Stomach (tissue), 9 donors: ENCODE data around the gene CUL9. TPM values are rescaled to one million over a fixed set of nuclear protein-coding genes. Genes with fewer than 3 reads are reported as not detected.

Experiments used
- DNase-seq, 2 donors: peaks; one replicate each; pipeline versions ENCODE4 v3.0.0 to v3.0.0-alpha.2; 2013 to 2019
- H3K27ac ChIP-seq, 5 donors: fragments of 200-600 bp in 4 of 5; sonication (generic) in 4 of 5; one replicate each; pipeline ENCODE4 v1.5.1; 2013 to 2019; ENCODE audit warnings: mild to moderate bottlenecking in 1 of 5, moderate library complexity in 1 of 5
- H3K27me3 ChIP-seq, 3 donors: fragments of 200-600 bp; sonication (generic); one replicate each; pipeline ENCODE4 v1.5.1; 2017 to 2019; ENCODE audit warnings: mixed run types in 1 of 3
- H3K36me3 ChIP-seq, 4 donors: fragments of 200-600 bp; sonication (generic); 1 replicate in 3 of 4; 2 replicates in 1 of 4; pipeline ENCODE4 v1.5.1; 2016 to 2019
- H3K4me1 ChIP-seq, 4 donors: fragments of 200-600 bp; sonication (generic); one replicate each; pipeline ENCODE4 v1.5.1; 2016 to 2019
- H3K4me3 ChIP-seq, 4 donors: fragments of 200-600 bp; sonication (generic) in 3 of 4; one replicate each; pipeline ENCODE4 v1.5.1; 2016 to 2019; ENCODE audit warnings: mild to moderate bottlenecking in 1 of 4
- H3K9me3 ChIP-seq, 4 donors: fragments of 200-600 bp; sonication (generic); one replicate each; pipeline ENCODE4 v1.5.1; 2016 to 2019
- CTCF ChIP-seq, 7 experiments: fragments of 450-650 bp in 4 of 7; fragments of 200-600 bp in 3 of 7; sonication (generic) in 3 of 7; IDR thresholded peaks; one replicate each; pipeline ENCODE4 v1.5.1; 2016 to 2019; ENCODE audit warnings: antibody characterized with exemption in 7 of 7, control low read depth in 2 of 7, mild to moderate bottlenecking in 1 of 7
- EP300 ChIP-seq: sonication (generic); formaldehyde crosslinking; IDR thresholded peaks from one replicate; pipeline ENCODE4 v1.6.1; 2017; ENCODE audit warnings: antibody characterized with exemption
- POLR2A ChIP-seq, 4 donors: fragments of 450-650 bp; IDR thresholded peaks; one replicate each; pipeline ENCODE4 v1.6.1; 2016; ENCODE audit warnings: antibody characterized with exemption in 4 of 4, control low read depth in 2 of 4, mild to moderate bottlenecking in 1 of 4, moderate library complexity in 1 of 4
- POLR2AphosphoS5 ChIP-seq, 3 donors: sonication (generic); formaldehyde crosslinking; IDR thresholded peaks; one replicate each; pipeline ENCODE4 v1.6.1; 2016; ENCODE audit warnings: antibody characterized with exemption in 3 of 3
- WGBS, 5 donors: extraction: QIAGEN DNeasy Blood & Tissue Kit in 3 of 5; methylation state at CpG; one replicate each; pipeline versions ENCODE4 v1.1.5 to v1.1.7; 2013 to 2018; 5-methylcytosine and 5-hydroxymethylcytosine counted together
- intact Hi-C: fragments of 100-400 bp; cut with DNase I; formaldehyde crosslinking; loops from one replicate; pipeline ENCODE4 v1.15.1; 2023; ENCODE audit warnings: low total_unique reads
- polyA plus RNA-seq, 3 donors: library from polyadenylated mRNA; stranded (reverse); fragments of 200-250 nt; gene quantifications; one replicate each; pipeline ENCODE4 v1.2.3, GENCODE V29; 2013
- total RNA-seq, 5 donors: library from RNA; depleted of rRNA; stranded (reverse); fragments of >200 nt; gene quantifications; one replicate each; pipeline versions ENCODE4 v1.1.0 to v1.2.3, GENCODE V29; 2014 to 2016
- donor health status: healthy with polysubstance abuse.
- donor health status: Bipolar disorder and iron deficiency.
- donor health status: healthy.

Gene CUL9
- total and polyA plus RNA-seq, 8 donors, result 22.8 to 120 (median 45.0) TPM

- Histone ChIP-seq H3K27ac (no peak overlapping the region), H3K36me3 (peaks cover 15 to 58% (median 36%) of the 10 kb centered on the region in 4 donors), H3K27me3 (no peaks in the 10 kb centered on the region), H3K4me1 (no peaks in the 10 kb centered on the region), H3K4me3 (no peak overlapping the region), H3K9me3 (no peaks in the 10 kb centered on the region)
- intact Hi-C loops, result no loop called here
- TF ChIP-seq EP300, result no peak
- no peak for TF ChIP-seq POLR2A (IDR thresholded peaks at IDR 0.05)
- TF ChIP-seq POLR2AphosphoS5 (IDR thresholded peaks at IDR 0.05), result no peak
- no peak for TF ChIP-seq CTCF (IDR thresholded peaks at IDR 0.05)
- no peak for DNase-seq
- WGBS, 5 donors, result 92 to 97% (median 95%) methylated on average over 10 of the region's 10 CpGs
Measured at GRCh38 chr6:43205849-43206248, 23.9 kb downstream of the CUL9 start.

GRCh38 chr6:43207286-43207685 is 25.3 kb downstream of the CUL9 start:
- intact Hi-C loops, result no loop called here
- Histone ChIP-seq H3K4me1 (no peaks in the 10 kb centered on the region), H3K27me3 (no peaks in the 10 kb centered on the region), H3K27ac (no peak overlapping the region), H3K4me3 (no peak overlapping the region), H3K9me3 (no peaks in the 10 kb centered on the region), H3K36me3 (peaks cover 15 to 50% (median 30%) of the 10 kb centered on the region in 4 donors)
- WGBS, 5 donors, result 87 to 93% (median 89%) methylated on average over 2 of the region's 2 CpGs
- DNase-seq, result no peak
- TF ChIP-seq EP300, result no peak
- no peak for TF ChIP-seq POLR2AphosphoS5 (IDR thresholded peaks at IDR 0.05)
- no peak for TF ChIP-seq POLR2A (IDR thresholded peaks at IDR 0.05)
- TF ChIP-seq CTCF (IDR thresholded peaks at IDR 0.05), result no peak

DNA sequence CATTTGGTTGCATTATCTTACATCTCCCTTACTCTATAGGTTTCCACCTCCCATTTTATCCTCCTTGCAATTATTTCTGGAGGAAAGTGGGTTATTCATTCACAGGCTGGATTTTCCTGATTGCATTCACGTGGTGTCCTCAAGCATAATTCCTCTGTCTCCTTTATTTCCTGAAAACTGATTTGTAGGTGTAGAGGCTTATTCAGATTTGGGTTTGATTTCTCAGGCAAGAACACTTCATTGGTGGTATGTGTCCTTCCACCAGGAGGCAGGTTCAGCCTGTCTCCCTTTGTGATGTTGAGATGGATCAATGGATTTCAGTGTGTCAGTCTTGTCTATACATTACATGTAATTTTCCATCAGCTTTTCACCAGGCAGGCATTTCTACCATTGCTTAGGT is 30.0 kb downstream of the CUL9 start:
- Histone ChIP-seq H3K4me3 (no peak overlapping the region), H3K36me3 (peaks cover 15 to 48% (median 39%) of the 10 kb centered on the region in 4 donors), H3K9me3 (no peaks in the 10 kb centered on the region), H3K27ac (no peak overlapping the region), H3K4me1 (no peaks in the 10 kb centered on the region), H3K27me3 (no peaks in the 10 kb centered on the region)
- no peak for DNase-seq
- intact Hi-C loops, result no loop called here
- WGBS, 5 donors, result 34 to 55% (median 50%) methylated on average over 1 of the region's 1 CpG
- TF ChIP-seq POLR2AphosphoS5 (IDR thresholded peaks at IDR 0.05), result no peak
- no peak for TF ChIP-seq EP300
- TF ChIP-seq CTCF (IDR thresholded peaks at IDR 0.05), result no peak
- no peak for TF ChIP-seq POLR2A (IDR thresholded peaks at IDR 0.05)

DNA sequence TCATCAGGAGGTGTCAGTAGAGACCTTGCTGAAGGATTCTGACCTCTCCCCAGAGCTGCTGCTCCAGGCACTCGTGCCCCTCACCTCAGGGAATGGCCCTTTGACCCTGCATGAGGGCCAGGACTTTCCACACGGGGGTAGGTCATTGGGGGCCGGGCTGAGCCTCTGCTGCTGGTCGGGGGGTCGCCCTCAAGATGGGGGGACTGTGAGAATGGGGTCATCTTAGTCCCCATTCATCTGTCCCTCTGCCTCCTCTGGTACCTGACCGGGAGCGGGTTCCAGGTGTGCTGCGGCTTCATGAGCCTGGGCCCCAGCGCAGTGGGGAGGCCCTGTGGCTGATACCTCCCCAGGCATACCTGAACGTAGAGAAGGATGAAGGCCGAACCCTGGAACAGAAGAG is 31.4 kb downstream of the CUL9 start:
- Histone ChIP-seq H3K9me3 (no peaks in the 10 kb centered on the region), H3K4me1 (no peaks in the 10 kb centered on the region), H3K4me3 (no peak overlapping the region), H3K27me3 (no peaks in the 10 kb centered on the region), H3K27ac (no peak overlapping the region), H3K36me3 (peaks cover 15 to 61% (median 52%) of the 10 kb centered on the region in 4 donors)
- no peak for TF ChIP-seq EP300
- no peak for TF ChIP-seq POLR2AphosphoS5 (IDR thresholded peaks at IDR 0.05)
- no peak for TF ChIP-seq CTCF (IDR thresholded peaks at IDR 0.05)
- TF ChIP-seq POLR2A (IDR thresholded peaks at IDR 0.05), result no peak
- WGBS, 5 donors, result 85 to 89% (median 88%) methylated on average over 11 of the region's 11 CpGs
- intact Hi-C loops, result no loop called here
- DNase-seq, result no peak
